Natural killer cell (primary cell): ENCODE results near the gene YARS1. TPM values are rescaled to one million over a fixed set of nuclear protein-coding genes. Genes with fewer than 3 reads are reported as not detected.

Experiments used
- ATAC-seq, 3 donors: fragments of 150-1000 bp in 2 of 3; fragments of 200-7000 bp in 1 of 3; cut with Tn5 transposase; 1 replicate in 1 of 3; 2 replicates in 2 of 3; pipeline ENCODE4 v1.10.0; 2021; ENCODE audit warnings: mild to moderate bottlenecking in 2 of 3, moderate library complexity in 2 of 3
- DNase-seq, 2 donors: peaks; one replicate each; pipeline versions ENCODE4 v3.0.0 to v3.0.0-alpha.2; 2013 to 2021; ENCODE audit warnings: mixed read lengths in 1 of 2
- H3K27ac ChIP-seq: one replicate; pipeline ENCODE4 v1.5.1; 2013; ENCODE audit warnings: mild to moderate bottlenecking, low read length
- H3K27me3 ChIP-seq: one replicate; pipeline ENCODE4 v1.6.1; 2013; ENCODE audit warnings: low read length; ENCODE audit not compliant: control insufficient read depth, insufficient read depth
- H3K36me3 ChIP-seq: one replicate; pipeline ENCODE4 v1.6.1; 2013; ENCODE audit warnings: low read length; ENCODE audit not compliant: control insufficient read depth, insufficient read depth
- H3K4me1 ChIP-seq: one replicate; pipeline ENCODE4 v1.6.1; 2013; ENCODE audit warnings: low read length; ENCODE audit not compliant: control insufficient read depth, insufficient read depth
- H3K4me3 ChIP-seq: one replicate; pipeline ENCODE4 v1.5.1; 2013; ENCODE audit warnings: low read length
- H3K9me3 ChIP-seq: one replicate; pipeline ENCODE4 v1.6.1; 2013; ENCODE audit warnings: low read length; ENCODE audit not compliant: control insufficient read depth, insufficient read depth
- H3K27ac Mint-ChIP-seq, 2 donors: one replicate each; pipeline ENCODE4 v1.8.0; 2022; ENCODE audit warnings: mild to moderate bottlenecking in 2 of 2, mixed read lengths in 2 of 2, moderate library complexity in 1 of 2
- H3K27me3 Mint-ChIP-seq, 2 donors: one replicate each; pipeline ENCODE4 v1.8.0; 2022; ENCODE audit warnings: low read depth in 2 of 2, mixed read lengths in 2 of 2
- H3K36me3 Mint-ChIP-seq: one replicate; pipeline ENCODE4 v1.8.0; 2022; ENCODE audit warnings: mixed read lengths
- H3K4me1 Mint-ChIP-seq, 2 donors: one replicate each; pipeline ENCODE4 v1.8.0; 2022; ENCODE audit warnings: mixed read lengths in 2 of 2
- H3K4me3 Mint-ChIP-seq: one replicate; pipeline ENCODE4 v1.8.0; 2022; ENCODE audit warnings: mild to moderate bottlenecking, moderate library complexity, mixed read lengths
- H3K9me3 Mint-ChIP-seq, 2 donors: one replicate each; pipeline ENCODE4 v1.8.0; 2022; ENCODE audit warnings: mixed read lengths in 2 of 2
- WGBS: methylation state at CpG from one replicate; pipeline ENCODE4 v1.1.7; 2013; ENCODE audit warnings: missing lambda C conversion rate; ENCODE audit not compliant: insufficient coverage; 5-methylcytosine and 5-hydroxymethylcytosine counted together
- intact Hi-C: fragments of 100-400 bp; cut with micrococcal nuclease; formaldehyde crosslinking; loops from one replicate; pipeline ENCODE4 v1.14.2; 2022
- total RNA-seq, 4 donors: library from RNA; stranded (reverse); fragments of 120-200 nt in 1 of 4; gene quantifications; one replicate each; pipeline versions ENCODE4 v1.2.3 to v1.2.4, GENCODE V29; 2013 to 2022
- TF ChIP-seq, protein P1 (sequence below): fragments of 200-600 bp; IDR thresholded peaks from one replicate; pipeline ENCODE4 v1.8.0; 2022; ENCODE audit warnings: antibody characterized with exemption

YARS1 gene
- total RNA-seq, 3 donors from 2014 or later (not counting 1 experiment from before 2014, with no cell fraction given), result 163 to 223 (median 197) TPM

DNA sequence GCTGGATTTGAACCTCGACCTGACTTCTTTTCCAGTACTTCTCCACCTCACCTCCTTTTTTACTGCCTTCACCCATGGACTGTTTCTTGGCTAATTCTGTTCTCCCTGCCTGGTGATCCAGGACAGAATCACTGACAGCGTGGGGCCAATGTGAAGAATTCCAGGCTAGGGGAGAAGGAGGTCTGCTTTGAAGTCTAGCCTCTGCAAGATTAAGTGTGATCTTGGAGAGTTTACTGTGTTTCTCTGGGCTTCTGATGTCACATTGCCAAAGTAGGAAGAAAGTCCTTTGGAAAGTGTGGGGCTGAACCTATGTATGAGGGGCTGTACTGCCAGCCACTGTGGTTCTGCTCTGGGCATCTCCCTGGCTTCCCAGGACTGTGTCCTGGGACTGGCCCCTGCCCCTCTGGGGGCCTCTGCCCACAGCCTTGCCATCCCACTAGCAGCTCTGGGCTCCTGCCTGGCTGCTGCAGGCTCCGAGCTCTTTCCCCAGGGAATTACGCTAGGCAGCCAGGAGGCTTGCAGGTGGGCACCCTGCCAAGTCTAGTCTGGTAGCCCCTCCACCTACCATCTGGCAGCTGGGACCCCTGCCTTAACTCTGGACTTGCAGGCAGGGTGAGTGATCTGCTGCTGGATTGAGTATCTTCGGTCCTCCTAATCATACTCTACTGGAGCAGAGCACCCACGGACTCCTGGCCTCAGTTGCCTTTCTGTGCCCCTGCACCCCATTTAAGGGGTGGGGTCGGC lies 52.2 kb downstream of the YARS1 start:
- Mint-ChIP-seq H3K27me3 (no peaks in the 10 kb centered on the region), H3K36me3 (no peaks in the 10 kb centered on the region), H3K4me1 (no peaks in the 10 kb centered on the region), H3K27ac (no peak overlapping the region), H3K4me3 (no peak overlapping the region), H3K9me3 (no peaks in the 10 kb centered on the region)
- no peaks in the 10 kb centered on the region for H3K27me3 ChIP-seq
- no peaks in the 10 kb centered on the region for H3K36me3 ChIP-seq
- 72% methylated on average over 5 of the region's 7 CpGs for WGBS
- no peak for DNase-seq
- TF ChIP-seq, protein P1, sequence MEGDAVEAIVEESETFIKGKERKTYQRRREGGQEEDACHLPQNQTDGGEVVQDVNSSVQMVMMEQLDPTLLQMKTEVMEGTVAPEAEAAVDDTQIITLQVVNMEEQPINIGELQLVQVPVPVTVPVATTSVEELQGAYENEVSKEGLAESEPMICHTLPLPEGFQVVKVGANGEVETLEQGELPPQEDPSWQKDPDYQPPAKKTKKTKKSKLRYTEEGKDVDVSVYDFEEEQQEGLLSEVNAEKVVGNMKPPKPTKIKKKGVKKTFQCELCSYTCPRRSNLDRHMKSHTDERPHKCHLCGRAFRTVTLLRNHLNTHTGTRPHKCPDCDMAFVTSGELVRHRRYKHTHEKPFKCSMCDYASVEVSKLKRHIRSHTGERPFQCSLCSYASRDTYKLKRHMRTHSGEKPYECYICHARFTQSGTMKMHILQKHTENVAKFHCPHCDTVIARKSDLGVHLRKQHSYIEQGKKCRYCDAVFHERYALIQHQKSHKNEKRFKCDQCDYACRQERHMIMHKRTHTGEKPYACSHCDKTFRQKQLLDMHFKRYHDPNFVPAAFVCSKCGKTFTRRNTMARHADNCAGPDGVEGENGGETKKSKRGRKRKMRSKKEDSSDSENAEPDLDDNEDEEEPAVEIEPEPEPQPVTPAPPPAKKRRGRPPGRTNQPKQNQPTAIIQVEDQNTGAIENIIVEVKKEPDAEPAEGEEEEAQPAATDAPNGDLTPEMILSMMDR, result no peak
- intact Hi-C loops, result no loop called here
- no peak overlapping the region for H3K27ac ChIP-seq
- H3K9me3 ChIP-seq, result no peaks in the 10 kb centered on the region
- no peaks in the 10 kb centered on the region for H3K4me1 ChIP-seq
- no peak overlapping the region for H3K4me3 ChIP-seq
- no peak for ATAC-seq

DNA sequence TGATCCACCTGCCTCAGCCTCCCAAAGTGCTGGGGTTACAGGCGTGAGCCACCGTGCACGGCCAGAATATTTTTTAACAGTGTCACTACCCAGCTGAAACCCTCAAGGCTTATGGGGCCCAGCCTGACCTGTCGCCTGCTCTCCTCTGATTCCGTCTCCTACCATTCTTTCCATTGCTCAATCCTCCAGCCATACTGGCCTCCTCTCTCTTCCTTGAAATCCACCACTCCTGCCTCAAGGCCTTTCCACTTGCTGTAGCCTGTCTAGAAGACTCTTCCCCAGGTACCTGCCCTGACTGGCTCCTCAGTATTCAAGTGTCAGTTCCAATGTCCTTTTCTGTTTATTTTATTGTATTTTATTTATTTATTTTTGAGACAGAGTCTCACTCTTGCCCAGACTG lies 53.9 kb downstream of the YARS1 start:
- no peak for DNase-seq
- Histone ChIP-seq H3K27me3 (no peaks in the 10 kb centered on the region), H3K4me3 (no peak overlapping the region), H3K36me3 (no peaks in the 10 kb centered on the region), H3K27ac (no peak overlapping the region), H3K4me1 (no peaks in the 10 kb centered on the region), H3K9me3 (no peaks in the 10 kb centered on the region)
- WGBS, result 89% methylated on average over 5 of the region's 5 CpGs
- ATAC-seq, result no peak
- Mint-ChIP-seq H3K4me3 (no peak overlapping the region), H3K9me3 (no peaks in the 10 kb centered on the region), H3K36me3 (no peaks in the 10 kb centered on the region), H3K4me1 (peaks cover 0 to 5% of the 10 kb centered on the region in 2 donors), H3K27ac (no peak overlapping the region), H3K27me3 (no peaks in the 10 kb centered on the region)
- intact Hi-C loops, result no loop called here
- TF ChIP-seq, protein P1, result no peak

DNA sequence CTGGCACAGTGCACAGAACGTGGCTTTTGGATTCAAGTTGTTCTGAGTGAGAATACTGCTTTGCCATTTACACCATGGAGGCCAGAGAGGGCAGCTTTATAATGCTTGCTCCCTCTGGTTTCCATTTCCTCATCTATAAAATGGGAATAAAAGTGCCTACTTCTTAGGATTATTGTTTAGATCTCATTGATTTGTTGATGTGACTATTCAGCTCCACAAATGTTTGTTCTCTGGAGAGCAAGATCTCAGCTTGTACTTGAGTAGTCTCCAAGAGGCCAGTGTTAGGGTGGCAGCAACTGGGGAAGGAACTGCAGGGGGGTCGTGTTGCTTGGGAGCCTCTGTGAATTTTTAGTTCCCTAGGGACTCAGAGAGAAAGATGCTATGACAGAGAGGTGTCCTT lies 55.2 kb downstream of the YARS1 start:
- DNase-seq (no peak), ATAC-seq (no peak)
- Histone ChIP-seq H3K4me1 (no peaks in the 10 kb centered on the region), H3K36me3 (no peaks in the 10 kb centered on the region), H3K4me3 (no peak overlapping the region), H3K27me3 (no peaks in the 10 kb centered on the region), H3K27ac (no peak overlapping the region), H3K9me3 (no peaks in the 10 kb centered on the region)
- 51% methylated on average over 2 of the region's 2 CpGs for WGBS
- no peak overlapping the region for H3K4me3 Mint-ChIP-seq
- H3K36me3 Mint-ChIP-seq, result no peaks in the 10 kb centered on the region
- H3K9me3 Mint-ChIP-seq, result no peaks in the 10 kb centered on the region
- no peaks in the 10 kb centered on the region for H3K27me3 Mint-ChIP-seq
- no peak overlapping the region for H3K27ac Mint-ChIP-seq
- intact Hi-C loops, result no loop called here
- TF ChIP-seq, protein P1, result no peak
- H3K4me1 Mint-ChIP-seq, result peaks cover 5 to 6% of the 10 kb centered on the region in 2 donors
